ENCODE measurements around the gene CLK4.

Gene CLK4

DNA sequence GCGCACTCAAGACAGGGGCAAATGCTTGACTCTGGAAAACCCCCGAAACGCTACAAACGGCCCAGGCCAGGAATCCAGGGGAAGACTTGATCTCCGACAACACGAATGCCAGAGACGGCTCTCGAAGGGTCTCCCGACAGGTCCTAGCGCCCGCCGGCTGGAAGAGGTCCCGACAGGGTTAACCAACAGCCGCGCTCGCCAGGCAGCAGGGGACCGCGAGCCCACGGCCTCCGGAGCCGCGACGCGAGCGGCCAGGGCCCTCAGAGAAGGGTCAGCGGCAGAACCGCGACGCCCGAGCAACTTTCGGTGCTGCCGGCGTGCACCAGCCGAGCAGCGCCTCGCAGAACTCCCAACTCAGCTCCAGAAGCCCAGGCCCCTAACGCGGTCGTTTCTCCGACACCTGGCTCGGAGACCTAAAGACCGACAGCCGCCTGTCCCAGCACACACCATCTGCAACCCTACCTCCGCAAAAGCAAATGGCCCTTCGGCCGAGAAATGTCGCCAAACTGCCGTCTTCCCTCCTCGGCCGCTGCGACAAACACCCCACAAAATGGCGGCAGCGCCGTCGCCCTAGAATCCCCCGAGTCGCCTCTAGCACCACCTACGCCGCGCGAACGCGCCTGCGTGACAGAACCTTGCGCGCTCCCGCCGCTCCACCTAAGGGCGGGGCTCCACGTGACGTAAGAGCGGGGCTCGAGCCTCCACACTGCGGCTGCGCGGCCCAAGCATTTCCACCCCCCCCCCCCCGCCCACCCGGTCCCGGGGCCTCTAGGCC lies at the start of gene CLK4:
Gene CLK4, minus strand, starts transcription at position 567 of the 775 bp plus-strand sequence. CDS start 3,634 bp downstream, outside the sequence.
- peak within 1 kb of the TSS; percentile 93 for H3K4me3 ChIP-seq (ENCODE audit: low read depth, low read length)
- peak; percentile 66 for DNase-seq (ENCODE audit: low read depth)
- TF ChIP-seq, protein P1, sequence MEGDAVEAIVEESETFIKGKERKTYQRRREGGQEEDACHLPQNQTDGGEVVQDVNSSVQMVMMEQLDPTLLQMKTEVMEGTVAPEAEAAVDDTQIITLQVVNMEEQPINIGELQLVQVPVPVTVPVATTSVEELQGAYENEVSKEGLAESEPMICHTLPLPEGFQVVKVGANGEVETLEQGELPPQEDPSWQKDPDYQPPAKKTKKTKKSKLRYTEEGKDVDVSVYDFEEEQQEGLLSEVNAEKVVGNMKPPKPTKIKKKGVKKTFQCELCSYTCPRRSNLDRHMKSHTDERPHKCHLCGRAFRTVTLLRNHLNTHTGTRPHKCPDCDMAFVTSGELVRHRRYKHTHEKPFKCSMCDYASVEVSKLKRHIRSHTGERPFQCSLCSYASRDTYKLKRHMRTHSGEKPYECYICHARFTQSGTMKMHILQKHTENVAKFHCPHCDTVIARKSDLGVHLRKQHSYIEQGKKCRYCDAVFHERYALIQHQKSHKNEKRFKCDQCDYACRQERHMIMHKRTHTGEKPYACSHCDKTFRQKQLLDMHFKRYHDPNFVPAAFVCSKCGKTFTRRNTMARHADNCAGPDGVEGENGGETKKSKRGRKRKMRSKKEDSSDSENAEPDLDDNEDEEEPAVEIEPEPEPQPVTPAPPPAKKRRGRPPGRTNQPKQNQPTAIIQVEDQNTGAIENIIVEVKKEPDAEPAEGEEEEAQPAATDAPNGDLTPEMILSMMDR (IDR thresholded peaks at IDR 0.05; ENCODE audit: control insufficient read depth, extremely low read depth, insufficient read depth): no peak

- no peak overlapping the region for H3K4me3 ChIP-seq (ENCODE audit: low read depth, low read length)
- TF ChIP-seq, protein P1 (IDR thresholded peaks at IDR 0.05; ENCODE audit: control insufficient read depth, extremely low read depth, insufficient read depth): no peak
- DNase-seq (ENCODE audit: low read depth): no peak
Observed at GRCh38 chr5:178675922-178676321, 49.1 kb upstream of the CLK4 start.

DNA sequence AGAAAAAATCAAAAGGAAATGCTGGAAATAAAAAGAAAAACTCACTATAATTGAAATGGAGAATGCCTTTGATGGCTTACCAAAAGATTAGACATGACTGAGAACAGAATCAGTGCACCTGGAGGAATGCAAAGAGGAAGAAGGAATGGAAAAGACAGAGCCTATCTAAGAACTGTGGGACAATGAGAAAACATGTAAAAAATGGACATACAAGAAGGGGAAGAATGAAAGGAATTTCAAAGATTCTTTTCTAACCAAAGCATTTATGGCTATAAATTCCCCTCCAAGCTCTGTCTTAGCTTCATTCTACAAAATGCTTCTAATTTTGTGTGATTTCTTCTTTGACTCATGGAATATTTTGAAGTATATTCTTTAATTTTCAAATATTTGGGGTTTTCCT lies 47.5 kb upstream of the CLK4 start:
- no peak for DNase-seq (ENCODE audit: low read depth)
- no peak overlapping the region for H3K4me3 ChIP-seq (ENCODE audit: low read depth, low read length)
- TF ChIP-seq, protein P1 (IDR thresholded peaks at IDR 0.05; ENCODE audit: control insufficient read depth, extremely low read depth, insufficient read depth): no peak

DNA sequence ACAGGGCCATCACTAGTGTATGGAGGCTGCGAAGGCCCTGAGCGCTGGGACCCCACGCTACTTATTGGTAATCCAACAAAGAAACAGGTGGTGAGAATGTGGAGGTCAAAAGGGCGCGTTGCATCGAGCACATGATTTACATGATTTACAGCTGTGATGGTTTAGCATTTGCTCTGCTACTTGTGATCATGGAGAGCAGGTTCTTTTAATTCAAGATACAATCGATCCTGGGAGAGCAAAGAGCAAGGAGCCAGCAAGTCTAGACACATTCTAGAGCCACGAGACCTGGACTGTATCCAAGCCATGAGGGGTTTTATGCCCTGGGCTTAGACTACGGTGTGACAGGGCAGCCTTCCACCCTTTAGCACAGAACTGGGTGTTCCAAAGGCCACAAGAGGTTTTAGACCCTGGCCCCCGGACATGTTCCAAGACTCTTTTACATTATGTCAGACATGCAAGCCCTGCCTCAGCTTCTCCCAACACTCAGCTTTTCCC lies 47.0 kb upstream of the CLK4 start:
- TF ChIP-seq, protein P1 (IDR thresholded peaks at IDR 0.05; ENCODE audit: control insufficient read depth, extremely low read depth, insufficient read depth): no peak
- DNase-seq (ENCODE audit: low read depth): no peak
- no peak overlapping the region for H3K4me3 ChIP-seq (ENCODE audit: low read depth, low read length)

- DNase-seq (ENCODE audit: low read depth): no peak
- TF ChIP-seq, protein P1 (IDR thresholded peaks at IDR 0.05; ENCODE audit: control insufficient read depth, extremely low read depth, insufficient read depth): no peak
- H3K4me3 ChIP-seq (ENCODE audit: low read depth, low read length): no peak overlapping the region
Observed at GRCh38 chr5:178672630-178673029, 45.8 kb upstream of the CLK4 start.

GRCh38 chr5:178671602-178672144 lies 44.8 kb upstream of the CLK4 start:
- TF ChIP-seq, protein P1 (IDR thresholded peaks at IDR 0.05; ENCODE audit: control insufficient read depth, extremely low read depth, insufficient read depth): no peak

More at GRCh38 chr5:178671602-178672144, 44.8 kb upstream of the CLK4 start:
- no peak overlapping the region for H3K4me3 ChIP-seq (ENCODE audit: low read depth, low read length)
- DNase-seq (ENCODE audit: low read depth): no peak

Data from LNCaP clone FGC (cell line).